ENCODE results near the gene CTNNBIP1.

Gene CTNNBIP1

DNA sequence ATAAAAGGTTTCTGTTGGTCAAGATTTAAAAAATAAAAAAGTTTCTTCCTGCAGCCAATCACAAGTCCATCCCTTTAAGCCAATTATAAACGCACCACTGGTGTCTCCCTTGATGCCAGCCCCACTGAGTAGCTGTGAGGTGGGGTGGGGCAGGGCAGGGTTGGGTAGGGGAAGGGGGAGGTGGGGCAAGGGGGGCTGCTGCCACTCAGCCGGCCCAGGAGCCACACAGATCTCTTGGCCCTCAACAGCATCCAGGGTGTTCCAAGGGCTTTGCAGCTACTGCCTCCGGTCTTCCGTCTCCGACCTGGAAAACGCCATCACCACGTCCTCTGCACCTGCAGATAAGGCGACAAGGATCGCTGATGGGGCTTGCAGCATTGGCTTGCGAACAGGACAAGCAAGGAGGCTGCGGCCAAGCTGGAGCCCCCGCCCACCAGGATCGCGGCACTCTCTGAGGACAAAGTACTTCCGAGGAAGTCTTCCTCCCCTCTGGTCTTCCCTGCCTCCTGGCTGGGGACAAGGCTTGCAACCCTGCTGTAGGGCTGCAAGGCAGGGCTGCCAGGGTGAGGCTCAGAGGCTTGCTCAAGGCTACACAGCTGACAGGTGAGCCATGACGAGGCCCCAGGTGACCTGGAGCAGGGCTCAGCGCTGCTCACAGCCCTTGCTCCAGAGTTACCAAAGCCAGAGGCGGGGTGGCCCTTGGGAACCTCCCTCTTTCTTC, 59.5 kb downstream of the CTNNBIP1 start:
- Histone ChIP-seq H3K9ac (peak overlapping the region; percentile 75), H3K4me2 (peak overlapping the region; percentile 94)

DNA sequence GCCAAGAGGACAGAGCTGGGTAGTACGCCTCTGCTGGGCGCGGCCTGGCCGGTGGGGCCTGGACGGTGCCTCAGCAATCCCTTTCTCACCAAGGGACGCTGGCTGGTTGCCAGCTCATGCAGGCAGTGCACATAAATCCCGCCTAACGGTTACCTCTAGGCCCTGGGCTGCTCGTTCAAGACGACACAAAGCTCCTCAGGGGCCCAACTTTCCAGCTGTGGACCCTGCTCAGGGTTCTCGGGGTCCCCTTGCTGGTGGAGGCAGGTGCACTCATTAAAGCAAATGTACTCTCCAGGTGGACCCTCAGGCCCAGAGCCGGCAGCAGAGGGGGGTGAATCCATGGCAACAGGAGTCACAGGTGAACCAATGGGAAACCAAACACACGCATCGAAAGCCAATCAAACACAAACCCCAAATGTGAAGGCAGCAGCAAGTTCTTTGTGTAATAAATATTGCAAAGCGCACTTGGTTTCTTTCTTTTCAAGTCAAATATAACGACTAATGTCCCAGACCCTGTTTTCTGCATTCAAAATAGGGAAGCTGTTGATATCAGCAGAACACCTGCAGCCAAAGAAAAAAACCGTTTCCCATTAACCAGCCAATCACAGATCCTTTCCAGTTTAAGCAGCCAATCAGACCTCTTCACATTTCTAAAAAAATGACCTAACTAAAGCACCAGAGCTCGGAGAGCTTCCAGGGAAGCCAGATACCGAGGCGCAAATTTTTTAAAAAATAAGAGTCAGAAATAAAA, 60.2 kb downstream of the CTNNBIP1 start:
- TF ChIP-seq Cebpa-rat (IDR thresholded peaks at IDR 0.05): no peak

More for the DNA sequence above, 59.5 kb downstream of the CTNNBIP1 start:
- no peaks in the 10 kb centered on the region for H4K20me1 ChIP-seq
- H3K4me1 ChIP-seq: peaks cover 60% of the 10 kb centered on the region
- peaks cover 18% of the 10 kb centered on the region for H3K36me3 ChIP-seq
- H3K9me3 ChIP-seq: peaks cover 17% of the 10 kb centered on the region
- no peaks in the 10 kb centered on the region for H3K27me3 ChIP-seq
- TF ChIP-seq Cebpa-rat (IDR thresholded peaks at IDR 0.05): no peak
- peak overlapping the region; percentile 64 for H3K4me3 ChIP-seq
- peak overlapping the region; percentile 98 for H3K27ac ChIP-seq

DNA sequence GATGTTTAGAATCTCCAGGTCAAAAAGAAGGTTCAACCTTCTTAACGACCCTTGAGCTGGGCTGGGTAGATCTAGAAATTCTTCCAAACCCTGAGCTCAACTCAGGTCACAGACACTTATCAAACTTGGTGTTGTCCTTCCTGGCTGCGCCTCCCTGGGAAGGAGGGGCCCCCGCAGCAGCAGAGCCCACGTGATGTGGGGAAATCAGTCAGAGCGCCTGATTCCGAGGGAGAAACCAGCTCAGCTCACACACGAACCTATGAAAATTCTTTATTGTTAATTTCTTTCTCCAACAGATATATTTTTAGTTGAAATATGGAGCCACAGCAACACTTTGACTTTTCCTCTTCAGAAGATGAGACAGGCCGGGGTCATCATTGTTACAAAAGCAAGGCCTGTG, 62.0 kb downstream of the CTNNBIP1 start:
- no peak for TF ChIP-seq Cebpa-rat (IDR thresholded peaks at IDR 0.05)
- H3K4me1 ChIP-seq: peaks cover 75% of the 10 kb centered on the region
- peaks cover 7% of the 10 kb centered on the region for H3K36me3 ChIP-seq
- H3K9me3 ChIP-seq: peaks cover 1% of the 10 kb centered on the region
- H3K9ac ChIP-seq: no peak overlapping the region
- H3K4me3 ChIP-seq: no peak overlapping the region
- no peaks in the 10 kb centered on the region for H3K27me3 ChIP-seq
- H3K27ac ChIP-seq: peak overlapping the region; percentile 98; the same call in 1 of the 2 replicates
- no peaks in the 10 kb centered on the region for H4K20me1 ChIP-seq
- peak overlapping the region; percentile 94 for H3K4me2 ChIP-seq

More for the DNA sequence above, 60.2 kb downstream of the CTNNBIP1 start:
- Histone ChIP-seq H3K9ac (peak overlapping the region; percentile 75), H3K4me3 (peak overlapping the region; percentile 64), H3K4me2 (peak overlapping the region; percentile 94), H3K36me3 (peaks cover 18% of the 10 kb centered on the region), H3K27me3 (no peaks in the 10 kb centered on the region), H3K9me3 (peaks cover 17% of the 10 kb centered on the region), H3K27ac (peak overlapping the region; percentile 98), H3K4me1 (peaks cover 60% of the 10 kb centered on the region), H4K20me1 (no peaks in the 10 kb centered on the region)

DNA sequence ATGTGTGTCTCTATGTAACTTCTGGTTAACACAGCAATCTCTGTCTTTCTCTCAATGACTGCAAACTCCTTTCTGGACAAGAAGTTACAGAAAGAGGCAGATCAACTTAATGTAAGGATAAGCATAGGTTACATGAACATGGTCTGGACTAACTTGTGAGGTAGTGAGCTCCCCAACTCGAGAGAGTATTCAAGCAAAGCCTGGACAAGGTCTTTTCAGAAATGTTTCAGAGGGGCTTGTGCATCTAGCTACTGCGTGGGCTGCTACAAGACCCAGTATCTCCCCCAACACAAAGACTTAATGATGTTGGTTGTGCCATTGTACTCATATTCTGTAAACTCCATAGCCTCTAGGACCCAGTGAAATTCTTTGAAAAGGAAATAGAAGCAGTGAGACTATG, 62.8 kb downstream of the CTNNBIP1 start:
- Histone ChIP-seq H3K36me3 (no peaks in the 10 kb centered on the region), H3K27ac (0 out of 2 replicates have a peak overlapping the region, but pooled peaks have one; percentile 13), H3K9ac (no peak overlapping the region), H3K9me3 (no peaks in the 10 kb centered on the region), H3K27me3 (no peaks in the 10 kb centered on the region), H3K4me3 (no peak overlapping the region), H4K20me1 (no peaks in the 10 kb centered on the region), H3K4me1 (peaks cover 75% of the 10 kb centered on the region), H3K4me2 (peak overlapping the region; percentile 94; the same call in 1 of the 2 replicates)
- no peak for TF ChIP-seq Cebpa-rat (IDR thresholded peaks at IDR 0.05)

DNA sequence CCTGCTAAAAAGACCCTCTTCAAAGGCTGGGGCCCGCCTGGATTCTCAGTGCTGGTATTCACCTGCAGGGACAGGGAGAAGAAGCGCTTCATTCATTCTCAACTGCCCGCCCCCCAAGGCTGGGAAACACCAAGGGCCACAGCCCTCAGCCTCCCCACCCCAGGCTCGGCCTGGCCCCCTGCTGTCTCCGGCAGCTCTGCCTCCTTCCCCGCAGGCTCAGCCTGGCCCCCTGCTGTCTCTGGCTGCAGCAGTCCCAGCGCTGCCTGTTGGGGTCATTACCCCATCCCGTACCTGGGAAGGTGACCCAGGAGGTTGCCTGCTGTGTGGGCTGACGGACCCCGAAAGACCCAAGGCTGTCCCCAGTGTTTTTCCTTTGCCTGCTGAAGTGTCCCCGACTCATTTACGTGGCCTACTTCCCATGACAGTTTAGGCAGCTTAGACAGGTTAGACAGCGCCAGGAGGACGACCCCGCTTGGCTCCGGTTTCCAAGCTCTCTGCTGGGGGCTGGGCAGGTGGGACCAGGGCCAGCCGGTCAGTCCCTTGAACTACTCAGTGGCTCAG, 63.4 kb downstream of the CTNNBIP1 start:
- 0 out of 2 replicates have a peak overlapping the region, but pooled peaks have one; percentile 13 for H3K27ac ChIP-seq
- no peak overlapping the region for H3K4me2 ChIP-seq
- no peak overlapping the region for H3K9ac ChIP-seq

DNA sequence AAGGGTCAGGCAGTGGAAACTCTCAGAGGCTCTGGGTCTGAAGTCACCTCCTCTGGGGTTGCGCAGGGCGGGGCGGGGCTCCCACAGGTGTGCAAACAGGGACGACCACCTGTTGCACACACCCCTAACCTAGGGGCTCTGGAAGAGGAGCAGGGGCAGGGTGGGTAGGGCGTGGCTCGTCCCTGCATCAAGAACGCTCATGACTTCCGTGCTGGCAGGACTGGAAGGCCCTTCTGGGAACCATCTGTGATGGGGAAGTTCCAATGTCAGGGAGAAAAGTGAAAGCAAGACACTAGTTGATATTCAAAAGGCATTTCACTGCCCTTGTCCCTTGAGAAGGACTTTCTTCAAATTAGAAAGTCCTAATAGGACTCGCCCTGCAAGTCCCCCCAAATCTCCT, 64.2 kb downstream of the CTNNBIP1 start:
- Histone ChIP-seq H3K36me3 (no peaks in the 10 kb centered on the region), H3K4me3 (no peak overlapping the region), H3K4me2 (no peak overlapping the region), H4K20me1 (no peaks in the 10 kb centered on the region), H3K27ac (no peak overlapping the region), H3K4me1 (peaks cover 69% of the 10 kb centered on the region), H3K27me3 (no peaks in the 10 kb centered on the region), H3K9me3 (no peaks in the 10 kb centered on the region), H3K9ac (no peak overlapping the region)
- no peak for TF ChIP-seq Cebpa-rat (IDR thresholded peaks at IDR 0.05)

More for the DNA sequence above, 63.4 kb downstream of the CTNNBIP1 start:
- H3K4me3 ChIP-seq: no peak overlapping the region
- no peak for TF ChIP-seq Cebpa-rat (IDR thresholded peaks at IDR 0.05)
- H3K27me3 ChIP-seq: no peaks in the 10 kb centered on the region
- peaks cover 75% of the 10 kb centered on the region for H3K4me1 ChIP-seq
- H3K36me3 ChIP-seq: no peaks in the 10 kb centered on the region
- no peaks in the 10 kb centered on the region for H4K20me1 ChIP-seq
- no peaks in the 10 kb centered on the region for H3K9me3 ChIP-seq

DNA sequence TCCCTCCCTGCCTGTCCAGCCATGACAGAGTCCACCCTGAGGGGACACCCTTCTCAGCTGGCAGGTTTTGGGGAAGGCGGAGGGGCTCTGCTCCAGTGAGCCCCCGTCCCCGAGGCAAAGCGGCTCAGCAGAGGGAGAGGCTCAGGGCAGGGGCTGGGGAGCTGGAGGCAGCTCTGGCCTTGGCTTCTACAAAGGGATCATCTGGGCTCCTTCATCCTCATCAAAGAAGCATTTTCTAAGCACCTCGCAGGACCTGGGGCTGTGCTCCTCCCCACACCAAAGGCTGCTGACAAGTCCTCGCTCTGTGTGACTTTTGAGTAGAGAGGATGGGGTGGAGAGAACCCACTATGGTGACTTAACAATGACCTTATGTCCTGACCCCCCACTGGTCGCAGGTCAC, 65.3 kb downstream of the CTNNBIP1 start:
- Histone ChIP-seq H4K20me1 (no peaks in the 10 kb centered on the region), H3K27me3 (no peaks in the 10 kb centered on the region), H3K9me3 (no peaks in the 10 kb centered on the region), H3K36me3 (no peaks in the 10 kb centered on the region), H3K4me3 (no peak overlapping the region), H3K27ac (0 out of 2 replicates have a peak overlapping the region, but pooled peaks have one; percentile 30), H3K4me1 (peaks cover 62% of the 10 kb centered on the region), H3K4me2 (peak overlapping the region; percentile 66; the same call in 1 of the 2 replicates), H3K9ac (no peak overlapping the region)
- no peak for TF ChIP-seq Cebpa-rat (IDR thresholded peaks at IDR 0.05)

DNA sequence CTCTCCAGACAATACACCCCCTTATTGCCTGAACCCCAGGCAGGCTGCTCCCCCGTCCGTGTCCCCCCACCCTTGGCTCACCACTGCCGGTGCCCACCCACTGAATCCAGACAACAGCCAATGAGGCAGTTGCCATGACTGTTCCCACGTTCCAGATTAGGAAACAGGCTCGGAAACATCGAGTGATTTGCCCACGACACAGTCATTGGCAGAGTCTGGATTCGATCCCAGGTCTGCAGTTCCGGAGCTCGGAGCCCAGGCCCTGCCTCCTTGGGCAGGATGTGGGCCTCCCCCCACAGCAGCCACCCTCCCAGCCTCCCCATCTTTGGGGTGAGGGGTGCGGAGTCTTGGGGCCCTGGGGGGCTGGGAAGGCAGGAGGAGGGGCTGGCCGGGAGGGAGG, 66.0 kb downstream of the CTNNBIP1 start:
- no peaks in the 10 kb centered on the region for H3K9me3 ChIP-seq
- no peak for TF ChIP-seq Cebpa-rat (IDR thresholded peaks at IDR 0.05)
- peaks cover 56% of the 10 kb centered on the region for H3K4me1 ChIP-seq
- H4K20me1 ChIP-seq: no peaks in the 10 kb centered on the region
- H3K27me3 ChIP-seq: no peaks in the 10 kb centered on the region
- peak overlapping the region; percentile 47; the same call in 1 of the 2 replicates for H3K27ac ChIP-seq
- H3K4me3 ChIP-seq: no peak overlapping the region
- H3K4me2 ChIP-seq: peak overlapping the region; percentile 66; the same call in 1 of the 2 replicates
- H3K36me3 ChIP-seq: no peaks in the 10 kb centered on the region
- H3K9ac ChIP-seq: no peak overlapping the region

DNA sequence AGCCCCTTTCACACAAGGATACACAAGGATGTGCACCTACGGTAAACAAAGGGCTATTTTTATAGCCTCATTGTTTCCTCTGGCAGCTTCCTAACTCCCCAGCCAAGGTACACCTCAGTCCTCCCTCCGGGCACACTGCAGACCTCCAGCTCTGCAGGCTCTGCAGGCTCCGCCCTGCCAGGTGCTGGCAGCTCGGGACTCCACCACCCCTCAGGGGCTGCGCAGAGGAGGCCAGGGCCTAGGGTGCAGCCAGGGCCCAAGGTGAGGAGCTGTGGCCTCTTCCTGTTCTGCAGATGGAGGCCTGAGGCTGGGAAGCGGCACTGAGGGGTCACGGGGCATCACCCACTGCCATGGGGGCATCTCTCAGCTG, 66.5 kb downstream of the CTNNBIP1 start:
- H3K4me2 ChIP-seq: peak overlapping the region; percentile 66
- no peaks in the 10 kb centered on the region for H3K36me3 ChIP-seq
- no peaks in the 10 kb centered on the region for H3K27me3 ChIP-seq
- TF ChIP-seq Cebpa-rat (IDR thresholded peaks at IDR 0.05): no peak
- H3K4me1 ChIP-seq: peaks cover 50% of the 10 kb centered on the region
- no peaks in the 10 kb centered on the region for H4K20me1 ChIP-seq
- H3K9me3 ChIP-seq: no peaks in the 10 kb centered on the region
- no peak overlapping the region for H3K4me3 ChIP-seq
- H3K27ac ChIP-seq: peak overlapping the region; percentile 47
- no peak overlapping the region for H3K9ac ChIP-seq

Data from BLaER1 (cell line).